ENCODE results near the gene ALDH4A1. TPM values are rescaled to one million over a fixed set of nuclear protein-coding genes. Genes with fewer than 3 reads are reported as not detected.

ALDH4A1 gene
- total RNA-seq, 1 donor from 2014 or later, result 13.8 TPM

- FAIRE-seq (no peak), DNase-seq (ENCODE audit: low read depth) (no peak)
- Mint-ChIP-seq H3K27me3 (ENCODE audit: low read depth, unreplicated experiment) (no peaks in the 10 kb centered on the region), H3K36me3 (ENCODE audit: low read depth, unreplicated experiment) (peaks cover 8% of the 10 kb centered on the region), H3K4me1 (ENCODE audit: low read depth, unreplicated experiment) (no peaks in the 10 kb centered on the region), H3K27ac (ENCODE audit: unreplicated experiment) (no peak overlapping the region), H3K4me3 (ENCODE audit: unreplicated experiment) (no peak overlapping the region), H3K9me3 (ENCODE audit: unreplicated experiment) (no peaks in the 10 kb centered on the region)
- Histone ChIP-seq H3K27ac (ENCODE audit: low read depth, low read length) (no peak overlapping the region), H3K4me2 (ENCODE audit: low read length) (no peak overlapping the region), H3K79me2 (ENCODE audit: insufficient read depth, low read length) (no peaks in the 10 kb centered on the region), H4K20me1 (ENCODE audit: insufficient read depth, low read length) (peaks cover 23% of the 10 kb centered on the region), H3K4me1 (ENCODE audit: insufficient read depth, low read length) (peaks cover 14% of the 10 kb centered on the region), H3K27me3 (ENCODE audit: insufficient read depth, low read length) (no peaks in the 10 kb centered on the region), H3K9ac (ENCODE audit: low read length) (no peak overlapping the region), H3K9me3 (ENCODE audit: insufficient read depth, low read depth, low read length) (no peaks in the 10 kb centered on the region), H3K4me3 (ENCODE audit: insufficient read depth, low read depth, low read length) (no peak overlapping the region), H2AFZ (ENCODE audit: low read depth, low read length) (no peak overlapping the region), H3K36me3 (ENCODE audit: insufficient read depth, low read length) (no peaks in the 10 kb centered on the region)
- TF ChIP-seq CTCF (IDR thresholded peaks at IDR 0.05; ENCODE audit: insufficient read depth, low read depth, low read length), result no peak
- TF ChIP-seq EZH2 (IDR thresholded peaks at IDR 0.05; ENCODE audit: insufficient read depth, low read length), result no peak
Measured at GRCh38 chr1:18900303-18900841, 2.0 kb downstream of the ALDH4A1 start.

GRCh38 chr1:18899363-18900049 lies 2.8 kb downstream of the ALDH4A1 start:
- no peaks in the 10 kb centered on the region for H3K9me3 Mint-ChIP-seq (ENCODE audit: unreplicated experiment)
- no peak for FAIRE-seq

More at GRCh38 chr1:18899363-18900049, 2.8 kb downstream of the ALDH4A1 start:
- no peak overlapping the region for H3K27ac Mint-ChIP-seq (ENCODE audit: unreplicated experiment)
- Histone ChIP-seq H4K20me1 (ENCODE audit: insufficient read depth, low read length) (peaks cover 20% of the 10 kb centered on the region), H3K4me1 (ENCODE audit: insufficient read depth, low read length) (peaks cover 18% of the 10 kb centered on the region), H3K4me3 (ENCODE audit: insufficient read depth, low read depth, low read length) (no peak overlapping the region), H3K79me2 (ENCODE audit: insufficient read depth, low read length) (no peaks in the 10 kb centered on the region), H3K36me3 (ENCODE audit: insufficient read depth, low read length) (no peaks in the 10 kb centered on the region), H3K9me3 (ENCODE audit: insufficient read depth, low read depth, low read length) (no peaks in the 10 kb centered on the region), H3K27ac (ENCODE audit: low read depth, low read length) (no peak overlapping the region), H3K4me2 (ENCODE audit: low read length) (no peak overlapping the region), H2AFZ (ENCODE audit: low read depth, low read length) (no peak overlapping the region), H3K27me3 (ENCODE audit: insufficient read depth, low read length) (no peaks in the 10 kb centered on the region), H3K9ac (ENCODE audit: low read length) (no peak overlapping the region)
- no peak for DNase-seq (ENCODE audit: low read depth)
- no peak overlapping the region for H3K4me3 Mint-ChIP-seq (ENCODE audit: unreplicated experiment)
- H3K27me3 Mint-ChIP-seq (ENCODE audit: low read depth, unreplicated experiment), result no peaks in the 10 kb centered on the region
- peaks cover 8% of the 10 kb centered on the region for H3K36me3 Mint-ChIP-seq (ENCODE audit: low read depth, unreplicated experiment)
- peaks cover 2% of the 10 kb centered on the region for H3K4me1 Mint-ChIP-seq (ENCODE audit: low read depth, unreplicated experiment)
- TF ChIP-seq EZH2 (IDR thresholded peaks at IDR 0.05; ENCODE audit: insufficient read depth, low read length) (no peak), CTCF (IDR thresholded peaks at IDR 0.05; ENCODE audit: insufficient read depth, low read depth, low read length) (no peak)

Measured in astrocyte (in vitro differentiated cells and primary cell).